GM19468 (cell line): Measurements from ENCODE around the gene FBXO28.
"Not testable (repeated sequence)": the region's sequence is repeated elsewhere in the genome, so short reads cannot be mapped to it uniquely, and the experiment has no call there.

Source experiments
- ATAC-seq: cut with Tn5 transposase; IDR thresholded peaks from one replicate; pipeline ENCODE4 v1.9.1; 2021; ENCODE audit warnings: mild to moderate bottlenecking, moderate library complexity, moderate number of reproducible peaks; ENCODE audit not compliant: unreplicated experiment; ENCODE audit errors: extremely low read depth

FBXO28 gene

DNA sequence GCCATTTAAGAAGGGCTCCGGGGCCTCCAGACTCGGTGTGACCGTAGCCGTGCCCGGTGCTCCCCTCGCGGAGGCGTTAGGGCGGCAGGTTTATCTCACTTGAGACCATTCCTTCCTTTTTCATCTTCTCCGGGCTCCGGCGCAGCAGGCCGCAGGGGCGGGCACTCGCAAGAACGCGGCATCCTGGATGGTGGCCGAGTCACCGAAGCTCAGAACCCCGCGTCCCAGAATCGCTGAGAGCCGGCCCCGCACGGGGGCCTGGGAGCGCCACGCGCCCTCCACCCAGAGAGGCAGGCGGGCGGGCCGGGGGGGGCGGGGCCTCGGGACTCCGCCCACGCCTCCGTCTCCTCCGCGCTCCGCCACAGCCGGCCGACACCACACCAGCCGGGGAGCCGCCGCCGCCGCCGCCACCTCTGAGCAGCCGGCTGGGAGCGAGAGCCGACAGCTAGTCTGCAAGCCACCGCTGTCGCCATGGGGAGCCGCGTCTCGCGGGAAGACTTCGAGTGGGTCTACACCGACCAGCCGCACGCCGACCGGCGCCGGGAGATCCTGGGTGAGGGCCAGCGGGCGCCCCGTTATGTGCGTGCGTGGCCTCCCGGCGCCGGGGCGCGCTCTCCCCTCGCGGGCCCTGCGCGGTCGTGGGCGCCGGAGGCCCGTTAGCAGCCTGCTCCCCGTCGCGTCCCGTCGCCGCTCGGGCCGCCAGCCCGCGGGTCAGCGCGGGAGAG, 69.1 kb downstream of the FBXO28 start, which contains the start of gene DEGS1:
Gene DEGS1 (plus strand): TSS at position 375 of the 725 bp plus-strand sequence. CDS start 97 bp downstream, at position 472.
- peak; percentile 18 for ATAC-seq

DNA sequence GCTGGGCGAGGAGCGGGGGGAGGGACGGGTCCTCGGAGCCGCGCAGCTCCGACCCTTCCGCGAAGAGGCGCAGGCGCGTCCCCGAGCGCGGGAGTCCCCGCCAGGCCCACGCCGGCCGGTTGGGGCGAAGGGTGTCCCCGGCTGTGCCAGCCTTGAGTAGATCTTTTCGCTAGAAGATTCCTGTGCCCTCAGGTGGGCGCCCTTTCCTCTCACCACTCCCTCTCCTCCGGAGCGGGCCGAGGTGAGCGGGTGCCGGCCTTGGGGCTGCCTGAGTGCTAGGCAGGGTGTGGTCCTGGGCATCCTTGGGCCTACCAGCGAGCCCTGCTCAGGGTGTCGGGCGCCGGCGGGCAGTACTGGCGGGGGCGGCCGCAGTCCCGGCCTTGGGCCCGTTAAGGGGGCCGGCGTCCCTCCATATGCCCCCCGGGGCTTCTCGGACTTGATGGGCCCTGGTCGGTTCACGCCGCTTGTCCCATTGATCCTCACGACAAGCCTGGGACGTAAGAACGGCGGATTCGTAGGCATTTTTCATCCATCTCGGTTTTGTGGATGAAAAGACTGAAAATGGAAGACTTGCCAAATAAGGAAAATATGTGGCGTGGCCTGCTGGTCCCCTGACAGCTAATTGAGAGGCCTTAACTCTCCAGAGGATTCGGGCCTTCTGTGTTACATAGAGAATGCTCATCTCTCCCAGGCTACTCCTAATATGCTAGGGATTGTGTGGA, 69.8 kb downstream of the FBXO28 start:
- ATAC-seq: peak; percentile 23

DNA sequence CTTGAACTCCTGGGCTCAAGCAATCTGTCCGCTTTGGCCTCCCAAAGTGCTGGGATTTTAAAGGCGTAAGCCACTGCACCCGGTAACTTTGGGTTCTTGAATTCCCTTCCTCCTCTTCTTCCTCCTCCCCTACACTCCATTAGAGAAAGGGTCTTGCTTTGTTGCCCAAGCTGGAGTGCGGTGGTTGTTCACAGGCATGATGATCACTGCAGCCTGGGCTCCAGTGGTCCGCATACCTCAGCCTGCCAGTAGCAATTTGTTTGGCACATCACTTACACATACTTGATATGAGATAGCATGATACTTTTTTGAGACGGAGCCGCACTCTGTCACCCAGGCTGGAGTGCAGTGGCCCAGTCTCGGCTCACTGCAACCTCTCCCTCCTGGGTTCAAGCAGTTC, 71.3 kb downstream of the FBXO28 start:
- ATAC-seq: no peak

DNA sequence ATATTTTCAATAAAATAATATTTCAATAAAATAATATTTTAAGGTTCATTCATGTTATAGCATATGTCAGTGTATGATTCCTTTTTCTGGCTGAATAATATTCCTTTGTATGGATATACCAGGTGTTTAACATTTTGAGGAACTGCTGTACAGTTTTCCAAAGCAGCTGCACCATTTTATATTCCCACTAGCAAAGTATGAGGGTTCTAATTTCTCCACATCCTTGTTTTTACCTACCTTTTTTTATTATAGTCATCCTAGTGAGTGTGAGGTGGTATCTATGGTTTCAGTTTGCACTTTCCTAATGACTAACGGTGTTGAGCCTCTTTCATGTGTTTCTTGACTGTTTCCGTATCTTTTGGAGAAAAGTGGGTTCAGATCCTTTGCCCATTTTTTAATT, 74.4 kb downstream of the FBXO28 start:
- ATAC-seq: no peak

DNA sequence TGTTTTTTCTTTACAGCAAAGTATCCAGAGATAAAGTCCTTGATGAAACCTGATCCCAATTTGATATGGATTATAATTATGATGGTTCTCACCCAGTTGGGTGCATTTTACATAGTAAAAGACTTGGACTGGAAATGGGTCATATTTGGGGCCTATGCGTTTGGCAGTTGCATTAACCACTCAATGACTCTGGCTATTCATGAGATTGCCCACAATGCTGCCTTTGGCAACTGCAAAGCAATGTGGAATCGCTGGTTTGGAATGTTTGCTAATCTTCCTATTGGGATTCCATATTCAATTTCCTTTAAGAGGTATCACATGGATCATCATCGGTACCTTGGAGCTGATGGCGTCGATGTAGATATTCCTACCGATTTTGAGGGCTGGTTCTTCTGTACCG, 75.7 kb downstream of the FBXO28 start:
- ATAC-seq: no peak

DNA sequence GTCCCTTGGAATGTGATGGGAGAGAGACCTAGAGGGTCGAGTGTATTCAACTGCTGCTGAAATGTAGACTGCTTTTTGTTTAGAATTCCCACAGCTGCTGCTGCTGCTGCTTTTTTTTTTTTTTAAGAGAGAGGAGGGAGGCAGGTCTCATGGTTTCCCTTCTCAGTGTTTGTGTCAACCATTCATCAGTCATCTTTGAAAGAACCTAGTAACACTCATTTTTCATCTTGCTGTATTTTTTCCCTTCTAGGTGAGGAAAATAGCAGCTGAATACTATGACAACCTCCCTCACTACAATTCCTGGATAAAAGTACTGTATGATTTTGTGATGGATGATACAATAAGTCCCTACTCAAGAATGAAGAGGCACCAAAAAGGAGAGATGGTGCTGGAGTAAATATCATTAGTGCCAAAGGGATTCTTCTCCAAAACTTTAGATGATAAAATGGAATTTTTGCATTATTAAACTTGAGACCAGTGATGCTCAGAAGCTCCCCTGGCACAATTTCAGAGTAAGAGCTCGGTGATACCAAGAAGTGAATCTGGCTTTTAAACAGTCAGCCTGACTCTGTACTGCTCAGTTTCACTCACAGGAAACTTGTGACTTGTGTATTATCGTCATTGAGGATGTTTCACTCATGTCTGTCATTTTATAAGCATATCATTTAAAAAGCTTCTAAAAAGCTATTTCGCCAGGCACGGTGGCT, 78.3 kb downstream of the FBXO28 start:
- no peak for ATAC-seq

DNA sequence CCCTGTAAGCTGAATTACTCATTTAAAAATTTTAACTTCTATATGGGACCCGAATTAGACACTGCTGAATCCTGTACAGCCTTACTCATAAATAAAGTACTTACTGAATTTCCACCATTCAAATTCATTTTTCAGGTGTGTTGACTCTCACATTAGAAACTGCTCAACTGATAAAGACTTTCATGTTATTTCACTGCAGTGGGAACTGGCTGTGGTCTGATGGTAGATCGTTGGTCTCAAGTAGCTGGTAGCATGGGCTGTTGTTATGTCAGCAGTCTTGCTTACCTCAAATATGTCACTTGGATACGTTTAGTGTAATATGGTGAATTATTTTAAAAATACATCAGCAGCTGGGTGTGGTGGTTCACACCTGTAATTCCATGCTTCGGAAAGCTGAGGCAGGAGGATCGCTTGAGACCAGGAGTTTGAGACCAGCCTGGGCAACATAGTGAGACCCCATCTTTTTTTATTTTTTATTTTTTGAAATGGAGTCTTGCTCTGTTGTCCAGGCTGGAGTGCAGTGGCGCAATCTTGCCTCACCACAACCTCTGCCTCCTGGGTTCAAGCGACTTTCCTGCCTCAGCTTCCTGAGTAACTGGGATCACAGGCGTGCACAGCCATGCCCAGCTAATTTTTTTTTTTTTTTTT, 79.5 kb downstream of the FBXO28 start:
- ATAC-seq: no peak

DNA sequence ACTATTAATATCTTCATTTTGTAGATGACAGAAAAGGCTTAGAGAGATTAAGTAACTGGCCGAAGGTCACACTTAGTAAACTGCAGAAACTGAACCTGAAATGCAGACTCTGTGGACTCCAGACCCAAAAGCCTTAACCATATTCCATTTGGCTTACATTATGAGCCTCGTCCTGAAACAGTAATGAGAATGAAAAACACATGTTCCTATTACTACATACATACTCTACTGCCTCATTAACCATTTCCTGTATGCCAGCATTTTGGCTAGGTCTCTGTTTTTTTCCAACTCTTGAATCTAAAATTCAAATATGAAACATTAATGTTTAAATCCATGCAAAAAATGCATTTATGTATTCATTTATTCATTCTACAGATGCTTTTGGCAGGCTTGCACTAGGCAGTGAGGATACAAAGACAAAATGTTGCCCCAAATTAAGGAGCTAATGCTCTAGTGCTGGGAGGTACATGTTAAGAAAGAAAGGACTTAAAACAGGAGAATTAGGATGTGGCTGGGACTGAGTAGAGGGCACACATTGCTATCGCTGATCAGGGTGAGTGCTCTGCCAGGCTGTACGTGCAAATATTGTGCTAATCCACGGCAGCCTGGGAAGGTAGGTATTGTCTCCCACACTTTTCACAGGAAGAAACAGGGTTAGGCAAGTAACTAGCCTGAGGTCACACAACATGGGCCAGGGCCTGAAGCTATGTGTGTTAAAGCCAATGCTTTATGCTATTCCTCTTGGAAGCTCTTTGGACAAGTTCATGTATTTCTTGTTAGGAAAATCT, 83.1 kb downstream of the FBXO28 start:
- ATAC-seq: no peak

DNA sequence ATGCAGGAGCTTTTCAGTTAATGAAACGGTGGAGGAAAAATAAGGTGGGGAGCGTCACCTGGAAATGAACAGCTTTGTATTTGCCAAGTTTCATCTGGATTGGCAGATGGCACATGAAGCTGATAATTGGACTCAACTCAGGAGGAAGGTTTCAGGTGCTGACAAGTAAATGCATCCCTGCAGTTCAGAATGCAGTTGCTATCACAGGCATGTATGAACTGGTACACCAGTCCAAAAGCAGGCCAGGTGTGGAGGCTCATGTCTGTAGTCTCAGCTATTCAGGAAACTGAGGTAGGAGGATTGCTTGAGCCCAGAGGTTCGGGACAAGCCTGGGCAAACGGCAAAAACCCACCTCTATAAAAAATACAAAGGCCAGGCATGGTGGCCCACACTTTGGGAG, 84.7 kb downstream of the FBXO28 start:
- no peak for ATAC-seq

DNA sequence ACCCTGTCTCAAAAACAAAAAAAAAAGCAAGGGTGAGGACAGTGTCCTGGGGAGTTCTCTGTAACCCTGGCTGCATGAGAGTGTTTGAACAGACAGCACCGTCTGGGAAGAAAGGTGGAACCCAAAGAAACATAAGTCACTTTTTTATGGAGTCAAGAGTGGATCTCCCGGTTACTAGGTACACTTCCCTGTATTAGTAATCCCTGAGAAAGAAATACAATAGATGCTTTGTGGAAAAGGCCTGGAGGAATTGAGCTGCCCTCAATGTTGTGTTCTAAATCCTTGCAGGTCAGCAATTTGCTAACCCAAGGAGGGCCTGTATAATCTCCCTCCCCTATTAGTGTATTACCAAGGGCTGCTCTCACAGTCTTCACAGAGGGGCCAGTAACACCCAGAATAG, 85.8 kb downstream of the FBXO28 start:
- ATAC-seq: no peak

DNA sequence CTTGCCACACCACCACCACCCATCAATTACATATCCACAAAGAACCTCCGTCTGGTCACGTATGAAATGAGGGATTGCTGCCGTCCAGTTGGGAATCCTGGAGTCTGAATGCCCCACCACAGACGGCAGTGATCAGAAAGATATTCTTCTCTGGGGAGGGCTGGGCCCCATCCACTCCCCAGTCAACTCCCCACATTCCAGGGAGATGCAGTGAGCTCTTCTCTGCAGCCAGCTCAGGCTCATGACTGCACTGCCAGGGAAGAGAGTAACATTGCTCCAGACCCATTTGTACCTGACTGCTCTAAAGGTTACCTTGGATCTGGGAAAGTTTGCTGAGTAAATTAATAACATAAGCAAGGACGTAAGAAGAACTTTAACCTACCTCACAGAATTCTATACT, 87.5 kb downstream of the FBXO28 start:
- ATAC-seq: no peak

DNA sequence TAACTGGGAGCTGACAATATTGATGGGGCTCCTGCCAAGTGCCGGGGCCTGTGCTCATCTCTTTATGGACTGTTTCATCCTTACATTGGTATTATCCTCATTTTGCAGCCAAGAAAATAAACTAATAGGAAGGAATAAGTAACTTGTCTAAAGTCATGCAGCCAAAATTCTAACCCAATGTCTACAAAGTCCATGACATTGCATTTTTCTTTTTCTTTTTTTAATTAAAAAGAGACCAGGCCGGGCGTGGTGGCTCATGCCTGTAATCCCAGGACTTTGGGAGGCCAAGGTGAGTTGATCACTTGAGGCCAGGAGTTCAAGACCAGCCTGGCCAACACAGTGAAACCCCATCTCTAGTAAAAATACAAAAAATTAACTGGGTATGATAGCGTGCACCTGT, 87.9 kb downstream of the FBXO28 start:
- no peak for ATAC-seq

DNA sequence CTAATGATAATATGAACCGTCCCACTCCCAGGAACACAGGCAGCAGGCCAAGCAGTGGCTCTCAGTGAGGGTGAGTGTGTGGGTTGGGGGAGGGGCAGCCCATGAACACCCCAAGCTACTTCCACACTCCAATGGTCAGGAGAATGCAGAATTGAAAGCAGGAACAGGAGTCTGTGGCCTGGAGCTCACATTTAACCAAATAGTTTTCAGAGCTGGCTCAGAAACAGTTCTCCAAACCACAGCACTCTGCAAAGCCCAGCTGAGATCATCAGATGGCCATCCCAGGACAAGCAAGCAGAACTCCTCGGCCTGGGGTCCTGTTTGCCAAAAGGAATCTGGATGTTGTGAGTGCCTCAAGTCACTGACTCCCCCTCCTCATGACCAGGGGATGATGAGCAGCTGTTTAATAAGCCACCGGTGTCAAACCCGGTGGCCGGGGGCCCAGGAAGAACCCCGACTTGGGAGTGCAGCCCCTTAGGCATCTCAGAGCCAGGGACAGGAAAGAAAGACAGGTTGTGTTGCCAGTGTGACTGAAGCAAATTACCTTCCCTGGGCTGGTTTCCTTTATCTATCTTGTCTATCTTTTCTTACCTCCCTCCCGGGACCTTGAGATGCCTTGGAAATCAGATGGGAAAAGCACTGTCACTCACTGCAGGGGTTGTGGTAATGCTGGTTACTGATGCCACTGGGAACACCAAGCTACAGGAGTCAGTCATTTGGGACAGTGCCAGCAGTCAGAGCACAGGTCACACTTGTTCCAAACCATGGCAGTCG, 89.5 kb downstream of the FBXO28 start:
- no peak for ATAC-seq

DNA sequence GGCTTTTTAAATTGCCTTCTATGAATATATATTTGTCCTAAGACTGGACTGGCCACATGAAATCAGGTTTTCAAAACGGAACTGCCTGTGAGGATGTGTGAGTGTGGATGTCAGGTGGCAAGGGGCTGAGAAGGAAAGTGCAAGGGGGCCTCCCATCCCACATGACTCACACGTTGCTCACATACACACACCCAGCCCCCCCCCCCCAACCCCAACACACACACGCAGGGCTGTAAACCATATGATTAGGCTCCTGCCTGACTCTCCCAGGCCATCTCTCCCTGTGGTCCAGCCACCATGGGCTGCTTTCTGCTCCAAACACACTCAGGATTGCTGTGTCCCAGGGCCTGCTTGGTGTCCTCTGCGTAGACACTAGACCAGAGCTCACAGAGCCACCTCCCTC, 91.5 kb downstream of the FBXO28 start:
- no peak for ATAC-seq

DNA sequence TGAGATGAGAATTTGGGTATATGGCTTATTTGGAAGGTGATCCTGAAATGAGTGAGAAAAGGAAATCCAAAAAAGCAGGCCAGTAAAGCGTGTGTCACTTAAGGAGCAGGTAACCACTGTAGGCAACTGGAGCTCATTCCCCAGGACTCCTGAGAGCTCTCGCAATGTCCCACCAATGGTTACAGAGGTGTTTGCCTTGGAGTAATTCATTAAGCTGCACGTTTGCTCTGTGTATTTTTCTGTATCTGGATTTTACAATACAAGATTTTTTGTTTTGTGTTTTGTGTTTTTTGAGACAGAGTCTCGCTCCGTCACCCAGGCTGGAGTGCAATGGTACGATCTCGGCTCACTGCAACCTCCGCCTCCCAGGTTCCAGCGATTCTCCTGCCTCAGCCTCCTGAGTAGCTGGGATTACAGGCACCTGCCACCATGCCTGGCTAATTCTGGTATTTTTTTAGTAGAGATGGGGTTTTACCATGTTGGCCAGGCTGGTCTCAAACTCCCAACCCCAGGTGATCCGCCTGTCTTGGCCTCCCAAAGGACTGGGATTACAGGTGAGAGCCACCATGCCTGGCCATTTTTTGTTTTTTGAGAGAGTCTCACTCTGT, 92.1 kb downstream of the FBXO28 start:
- ATAC-seq: not testable (repeated sequence)

DNA sequence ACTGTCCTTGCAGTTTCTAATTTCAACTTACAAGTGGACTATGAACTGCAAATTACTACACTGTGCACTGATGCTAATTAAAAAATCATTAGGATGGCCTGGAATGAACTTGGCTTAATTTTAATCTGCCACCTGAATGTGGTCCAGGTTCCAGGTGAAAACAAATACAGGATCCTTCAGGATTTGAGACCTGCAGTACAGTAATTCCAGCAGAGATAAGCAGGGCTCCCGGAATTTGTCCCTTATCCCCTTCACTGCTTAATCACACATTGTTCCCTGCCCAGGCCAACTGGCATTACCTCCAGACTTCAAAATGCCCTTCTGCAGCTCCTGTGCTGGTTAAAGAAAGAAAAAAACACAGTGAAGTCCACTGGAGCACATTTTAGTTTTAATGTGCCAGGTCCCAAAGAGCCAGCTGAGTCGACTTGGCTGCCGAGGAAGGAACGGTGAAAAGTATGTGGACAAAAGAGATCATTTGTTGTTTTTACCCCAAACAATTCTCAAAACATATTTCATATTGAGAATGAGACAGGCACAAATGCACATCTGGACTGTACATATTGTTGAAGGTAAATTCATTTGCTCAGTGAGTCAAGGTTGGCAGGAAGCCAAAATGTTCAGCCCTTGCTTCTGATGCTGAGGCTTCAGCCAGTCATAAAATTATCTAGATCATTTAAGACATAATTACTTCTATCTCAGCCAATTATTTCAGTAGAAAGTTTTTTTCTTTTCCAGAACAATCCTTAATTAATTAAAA, 97.5 kb downstream of the FBXO28 start:
- ATAC-seq: no peak
